ENCODE data around the gene SH3RF3.
"Not testable (repeated sequence)": the region's sequence is repeated elsewhere in the genome, so short reads cannot be mapped to it uniquely, and the experiment has no call there.

SH3RF3 gene

GRCh38 chr2:109223490-109223889, 94.5 kb downstream of the SH3RF3 start:
- DNase-seq = no peak

- DNase-seq = not testable (repeated sequence)
Observed at GRCh38 chr2:109224341-109224740, 95.3 kb downstream of the SH3RF3 start.

- DNase-seq = no peak
Observed at GRCh38 chr2:109225170-109225782, 96.3 kb downstream of the SH3RF3 start.

GRCh38 chr2:109226128-109226527, 97.1 kb downstream of the SH3RF3 start:
- DNase-seq = no peak

- DNase-seq = no peak
Observed at GRCh38 chr2:109226622-109227021, 97.6 kb downstream of the SH3RF3 start.

DNA sequence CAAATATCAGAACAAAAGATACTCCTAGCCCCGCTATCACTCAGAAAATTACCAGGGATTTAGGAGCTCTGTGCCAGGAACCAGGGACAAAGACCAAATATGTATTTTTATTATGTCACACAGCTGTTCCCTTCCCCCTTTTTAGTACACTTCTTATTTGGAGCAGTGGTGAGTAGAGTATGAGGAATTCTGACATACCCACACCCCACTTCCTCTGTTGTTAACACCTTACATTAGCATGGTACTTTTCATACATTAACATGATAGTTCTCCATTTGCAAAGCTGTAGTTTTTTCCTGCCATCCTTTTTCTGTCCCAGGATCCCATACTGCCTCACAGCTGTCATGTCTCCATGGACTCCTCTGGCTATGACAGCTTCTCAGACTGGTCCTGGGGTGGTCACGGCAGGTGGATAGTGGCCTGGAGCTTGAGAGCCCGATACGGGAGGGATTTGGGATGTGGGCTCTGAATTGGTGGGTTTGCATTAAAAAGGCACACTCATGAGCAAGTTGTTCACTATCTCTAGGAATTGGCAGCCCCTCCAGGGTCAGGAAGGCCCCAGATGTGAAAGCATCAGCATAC, 100.2 kb downstream of the SH3RF3 start:
- no peak for DNase-seq

DNA sequence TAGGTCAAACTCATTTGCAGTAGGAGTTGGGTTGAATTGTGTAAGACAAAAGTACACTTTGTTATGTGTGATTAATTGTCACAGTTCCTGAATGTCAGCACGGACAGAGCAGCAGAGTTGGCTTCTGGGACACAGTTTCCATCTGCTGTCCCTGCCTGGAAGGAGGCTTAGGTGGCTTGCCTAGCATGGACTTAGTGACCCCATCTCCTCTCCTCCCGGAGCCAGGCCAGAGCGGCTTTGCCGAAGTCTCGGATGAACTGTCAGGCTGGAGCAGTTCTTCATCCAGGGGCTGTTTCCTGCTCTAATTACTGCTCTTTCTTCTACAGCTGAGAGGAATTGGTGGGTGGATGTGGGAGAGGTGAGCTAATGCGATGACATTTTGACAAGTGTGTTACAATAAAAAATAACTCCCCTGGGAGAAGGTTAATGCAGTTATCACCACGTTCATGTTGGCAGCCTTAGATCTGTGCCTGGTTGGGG, 102.0 kb downstream of the SH3RF3 start:
- no peak for DNase-seq

DNA sequence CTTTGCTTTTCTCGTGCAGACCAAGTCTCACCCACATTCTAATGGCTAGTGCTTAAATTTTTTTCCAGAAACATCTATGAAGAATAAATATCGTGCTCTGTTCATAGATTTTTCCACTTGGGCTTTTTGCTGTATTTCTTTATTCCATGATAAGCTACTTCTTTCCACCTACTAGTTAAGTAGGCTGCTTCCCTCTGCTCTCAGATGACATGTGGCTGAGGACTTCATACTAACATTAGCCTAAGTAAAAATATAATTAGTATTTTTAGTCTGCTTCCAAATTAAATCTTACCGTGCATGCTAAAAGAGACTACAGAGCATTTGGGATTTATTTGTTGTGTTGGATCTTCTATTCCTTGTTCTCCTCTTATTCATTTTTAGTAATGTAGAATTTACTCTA, 102.4 kb downstream of the SH3RF3 start:
- DNase-seq = no peak

GRCh38 chr2:109231996-109232705, 103.1 kb downstream of the SH3RF3 start:
- DNase-seq = no peak

DNA sequence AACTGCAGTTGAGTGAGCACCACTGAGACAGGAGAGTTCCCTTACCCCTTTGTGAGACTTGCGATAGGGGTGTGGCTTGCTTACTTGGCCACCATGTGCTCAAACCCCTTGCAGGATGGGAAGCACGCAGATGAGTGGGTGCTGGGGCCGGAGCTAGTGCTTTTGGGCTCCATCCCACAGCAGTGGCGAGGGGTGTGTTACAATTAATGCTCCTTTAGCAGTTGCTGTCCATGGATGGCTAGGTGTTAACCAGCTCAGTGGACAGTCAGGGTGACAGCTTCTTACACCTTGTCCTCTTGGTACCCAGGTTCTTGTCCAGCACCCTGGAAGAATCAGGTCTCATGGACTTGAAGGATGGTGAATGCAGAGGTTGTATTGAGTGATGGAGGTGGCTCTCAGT, 103.9 kb downstream of the SH3RF3 start:
- DNase-seq = no peak

DNA sequence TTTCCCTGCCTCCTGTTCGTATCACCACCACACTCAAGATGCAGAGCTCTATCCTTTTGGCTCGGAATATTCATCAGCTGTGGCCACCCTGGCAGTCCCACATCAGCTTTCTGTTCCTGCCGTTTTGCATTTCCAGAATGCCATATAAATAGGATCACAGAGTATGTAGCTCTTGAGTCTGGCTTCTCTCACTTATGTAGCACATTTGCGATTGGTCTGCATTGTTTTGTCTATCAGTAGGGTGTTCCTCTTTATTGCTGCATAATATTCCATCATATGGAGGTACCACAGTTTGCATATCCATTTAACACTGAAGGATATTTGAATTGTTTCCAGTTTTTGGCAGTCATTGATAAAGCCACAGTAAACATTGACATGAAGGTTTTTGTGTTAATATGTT, 104.6 kb downstream of the SH3RF3 start:
- DNase-seq = no peak

DNA sequence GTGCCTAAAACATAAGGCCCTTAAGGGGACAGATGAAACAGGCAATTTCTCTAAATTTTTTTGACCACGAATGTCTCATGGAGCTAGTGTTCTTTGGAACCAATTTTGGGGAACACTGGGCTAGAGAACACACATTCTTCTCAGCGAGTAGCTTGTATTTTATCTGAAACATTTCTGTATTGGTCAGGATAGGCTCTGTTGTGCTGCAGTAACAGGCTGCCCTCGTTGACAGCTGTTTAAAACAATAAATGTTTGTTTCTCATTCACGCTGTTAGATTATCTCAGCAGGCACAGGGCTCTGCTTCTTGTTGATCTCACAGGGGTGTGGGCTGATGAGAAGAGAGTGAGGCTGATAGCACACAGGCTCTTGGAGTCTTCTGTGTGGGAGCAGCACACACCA, 105.3 kb downstream of the SH3RF3 start:
- no peak for DNase-seq

DNA sequence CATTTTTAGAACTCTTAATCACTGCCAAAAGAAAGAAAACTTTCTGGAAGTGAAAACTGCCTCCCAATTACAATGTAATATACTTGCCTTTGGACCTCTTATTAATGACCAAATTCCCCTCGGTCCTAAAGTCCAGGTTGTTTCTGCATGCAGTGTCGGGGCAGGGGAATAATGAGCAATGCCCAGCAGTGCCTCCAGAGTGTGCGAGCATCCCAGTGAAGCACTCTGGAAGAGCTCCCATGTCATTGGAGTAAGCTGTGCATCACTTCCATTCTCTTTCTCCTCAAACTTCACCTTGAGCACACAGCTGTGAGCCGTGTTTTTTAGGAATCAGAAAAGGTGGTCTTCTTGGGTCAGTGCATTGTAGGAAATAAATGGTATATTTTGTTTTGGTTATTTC, 107.1 kb downstream of the SH3RF3 start:
- no peak for DNase-seq

GRCh38 chr2:109237792-109238191, 108.8 kb downstream of the SH3RF3 start:
- no peak for DNase-seq

- DNase-seq = no peak
Observed at GRCh38 chr2:109238580-109238979, 109.6 kb downstream of the SH3RF3 start.

DNA sequence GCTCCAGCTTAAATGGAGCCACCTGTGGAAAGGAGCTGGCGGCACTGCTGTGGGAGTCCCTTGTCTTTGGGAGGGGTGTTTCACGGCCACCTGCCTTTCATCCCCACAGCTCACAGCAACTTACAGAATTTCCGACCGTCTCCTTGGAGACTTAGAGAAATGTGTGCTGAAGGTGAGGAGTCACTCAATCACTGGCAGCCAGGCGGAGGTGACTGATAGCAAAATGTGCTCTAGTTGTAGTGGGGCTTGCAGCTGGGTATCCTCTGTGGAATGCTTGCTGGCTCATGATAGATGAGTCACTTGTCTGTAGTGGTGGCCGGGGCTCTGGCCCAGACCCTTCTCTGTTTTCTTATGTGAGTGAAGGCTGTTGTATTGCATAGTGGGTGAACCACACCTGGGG, 110.7 kb downstream of the SH3RF3 start:
- no peak for DNase-seq

DNA sequence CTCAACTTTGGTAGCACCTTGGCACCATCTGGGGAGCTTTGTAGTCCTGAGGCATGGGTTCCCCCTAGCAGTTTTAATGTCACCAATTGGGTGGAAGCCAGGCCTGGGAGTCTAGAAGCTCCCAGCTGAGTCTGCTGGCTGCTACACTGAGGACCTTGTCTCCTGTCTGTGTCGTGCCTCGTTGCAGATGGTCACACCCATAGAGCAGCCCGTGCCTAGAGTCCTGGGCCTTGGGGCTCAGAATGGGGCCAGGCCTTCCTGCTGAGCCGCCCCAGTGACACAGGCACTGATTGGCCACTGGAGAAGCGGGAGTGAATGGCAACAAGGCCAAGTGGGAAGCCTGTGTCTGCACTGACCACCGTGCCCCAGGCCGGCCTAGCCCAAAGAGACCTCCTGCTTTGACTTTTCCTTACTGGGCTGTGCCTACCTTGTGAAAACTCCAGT, 113.2 kb downstream of the SH3RF3 start:
- no peak for DNase-seq

DNA sequence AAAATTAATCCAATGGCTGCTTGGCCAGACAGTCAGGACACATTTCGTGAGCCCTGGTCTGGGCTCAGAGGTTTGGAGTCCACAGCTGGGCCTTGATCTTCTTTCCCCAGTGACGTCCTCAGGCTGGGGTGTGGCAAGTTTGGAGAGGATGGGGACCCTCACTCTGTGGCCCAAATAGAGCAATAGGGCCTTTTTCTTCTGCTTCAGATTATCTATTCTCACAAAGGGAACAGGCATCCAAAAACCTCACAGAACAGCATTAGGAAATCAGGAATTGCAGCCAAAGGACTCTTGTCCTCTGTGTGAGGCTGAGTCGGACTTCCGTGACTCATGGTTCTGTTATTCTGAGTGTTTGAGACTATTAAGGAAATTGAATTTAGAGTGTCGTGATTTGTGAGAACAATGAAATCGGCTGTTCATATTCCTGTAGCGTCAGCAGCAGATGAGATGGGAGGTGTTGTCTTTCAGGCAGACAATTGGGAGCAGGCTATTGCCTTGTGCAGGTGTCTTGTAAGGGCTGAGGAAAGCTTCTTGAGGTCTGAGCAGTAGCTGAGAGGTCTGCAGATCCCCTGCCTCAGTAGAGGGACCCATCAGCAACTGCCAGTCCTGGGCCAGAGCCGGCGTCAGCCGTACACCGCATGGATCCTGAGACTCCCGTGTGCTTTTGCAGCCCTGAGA, 113.8 kb downstream of the SH3RF3 start:
- no peak for DNase-seq

GRCh38 chr2:109243526-109244303, 114.7 kb downstream of the SH3RF3 start:
- DNase-seq = no peak

DNA sequence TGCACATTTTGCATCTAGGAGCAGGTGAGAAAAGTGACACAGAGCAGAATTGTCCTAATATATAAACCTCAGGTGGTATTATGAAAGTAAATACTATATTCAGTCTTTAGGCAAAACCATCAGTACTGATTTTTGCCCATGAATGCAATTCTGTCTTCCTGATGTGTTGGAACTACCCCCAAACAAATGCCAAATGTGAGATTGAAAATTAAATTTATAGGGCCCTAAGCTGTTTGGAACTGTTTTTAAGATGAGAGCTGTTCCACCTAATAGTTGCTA, 115.2 kb downstream of the SH3RF3 start:
- no peak for DNase-seq

GRCh38 chr2:109244750-109245382, 115.9 kb downstream of the SH3RF3 start:
- no peak for DNase-seq

- no peak for DNase-seq
Observed at GRCh38 chr2:109246176-109246575, 117.2 kb downstream of the SH3RF3 start.

DNA sequence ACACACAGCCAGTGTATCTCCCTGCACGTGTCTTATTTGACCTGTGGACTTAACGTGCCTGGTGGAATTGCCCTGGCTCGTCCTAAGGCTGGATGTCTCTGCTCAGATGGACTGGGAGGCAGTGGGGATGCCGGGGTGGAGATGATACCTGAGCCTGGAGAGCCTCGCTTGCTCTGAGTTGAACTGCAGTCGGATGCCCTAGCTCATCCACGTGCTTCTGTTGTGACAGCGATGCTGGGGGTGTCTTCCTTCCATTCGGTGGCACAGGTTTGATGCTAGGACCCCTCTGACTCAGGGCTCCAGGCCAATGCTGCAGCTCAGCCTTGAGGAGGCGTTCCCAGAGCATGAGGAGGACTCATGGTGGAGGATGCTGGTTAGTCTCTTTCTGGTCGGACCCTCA, 117.6 kb downstream of the SH3RF3 start:
- no peak for DNase-seq

All from activated CD4-positive, alpha-beta T cell treated with anti-CD3 and anti-CD28 coated beads, Interleukin-2, amount 50 U/mL, for 1 hour (primary cell).